Activated CD4-positive, alpha-beta T cell treated with anti-CD3 and anti-CD28 coated beads, Interleukin-2, amount 50 U/mL, for 16 hours (primary cell): ENCODE data around the gene MYO19.

Source experiments
- DNase-seq: peaks from one replicate; pipeline ENCODE4 v3.0.0-alpha.2; 2020

MYO19 gene

GRCh38 chr17:36534840-36535668, at the start of gene MYO19, which contains the start of gene PIGW:
Gene MYO19 (minus strand): TSS chr17:36534868. CDS start chr17:36532538, 2,330 bp downstream.
Gene PIGW (plus strand): TSS chr17:36534987. CDS start chr17:36537102, 2,115 bp downstream.
- peak; percentile 92 for DNase-seq

- no peak for DNase-seq
Measured at GRCh38 chr17:36583787-36584186, 49.1 kb upstream of the MYO19 start.

GRCh38 chr17:36578671-36579070, 44.0 kb upstream of the MYO19 start:
- no peak for DNase-seq

- DNase-seq, result no peak
Measured at GRCh38 chr17:36576793-36577192, 42.1 kb upstream of the MYO19 start.

GRCh38 chr17:36575028-36575427, 40.4 kb upstream of the MYO19 start:
- no peak for DNase-seq

GRCh38 chr17:36566081-36566480, 31.4 kb upstream of the MYO19 start:
- DNase-seq, result no peak

GRCh38 chr17:36553459-36553858, 18.8 kb upstream of the MYO19 start:
- DNase-seq, result no peak

GRCh38 chr17:36550491-36551417, 16.1 kb upstream of the MYO19 start:
- peak; percentile 58 for DNase-seq

- no peak for DNase-seq
Measured at GRCh38 chr17:36547776-36548175, 13.1 kb upstream of the MYO19 start.

GRCh38 chr17:36546418-36547093, 11.9 kb upstream of the MYO19 start:
- DNase-seq, result peak; percentile 36

GRCh38 chr17:36545465-36546417, 11.1 kb upstream of the MYO19 start:
- peak; percentile 97 for DNase-seq

- no peak for DNase-seq
Measured at GRCh38 chr17:36545077-36545464, 10.4 kb upstream of the MYO19 start.

- peak; percentile 95 for DNase-seq
Measured at GRCh38 chr17:36544307-36545076, 9.8 kb upstream of the MYO19 start, which contains the start of gene GGNBP2. Gene GGNBP2 (plus strand): TSS chr17:36544919. CDS start chr17:36545725, 806 bp downstream.

- DNase-seq, result peak; percentile 43
Measured at GRCh38 chr17:36544044-36544306, 9.3 kb upstream of the MYO19 start.

- DNase-seq, result no peak
Measured at GRCh38 chr17:36542755-36543154, 8.1 kb upstream of the MYO19 start.

- no peak for DNase-seq
Measured at GRCh38 chr17:36540696-36541095, 6.0 kb upstream of the MYO19 start.

GRCh38 chr17:36535669-36536081, 1.0 kb upstream of the MYO19 start:
- no peak for DNase-seq

GRCh38 chr17:36533935-36534839, 481 bp downstream of the MYO19 start:
- DNase-seq, result peak; percentile 56

- no peak for DNase-seq
Measured at GRCh38 chr17:36532435-36532975, 2.2 kb downstream of the MYO19 start.

- DNase-seq, result no peak
Measured at GRCh38 chr17:36529121-36529520, 5.5 kb downstream of the MYO19 start.
